ENCODE measurements around the gene LTBP3.

Gene LTBP3

GRCh38 chr11:65542738-65543390 lies 15.3 kb downstream of the LTBP3 start:
- DNase-seq (ENCODE audit: extremely low read depth, low read depth), result no peak
- H3K4me3 ChIP-seq (replicated peaks; ENCODE audit: low read depth, low read length), result no peak overlapping the region
- TF ChIP-seq CTCF (IDR thresholded peaks at IDR 0.05; ENCODE audit: low read depth, low read length, missing control alignments), result no peak

- no peak for DNase-seq (ENCODE audit: extremely low read depth, low read depth)
- H3K4me3 ChIP-seq (replicated peaks; ENCODE audit: low read depth, low read length), result peak overlapping the region; percentile 50
- TF ChIP-seq CTCF (IDR thresholded peaks at IDR 0.05; ENCODE audit: low read depth, low read length, missing control alignments), result no peak
These were observed 16.8 kb downstream of the LTBP3 start for GRCh38 chr11:65541093-65541982.

GRCh38 chr11:65540290-65541092 lies 17.7 kb downstream of the LTBP3 start:
- DNase-seq (ENCODE audit: extremely low read depth, low read depth), result peak; percentile 35
- peak overlapping the region; percentile 50 for H3K4me3 ChIP-seq (replicated peaks; ENCODE audit: low read depth, low read length)
- TF ChIP-seq CTCF (IDR thresholded peaks at IDR 0.05; ENCODE audit: low read depth, low read length, missing control alignments), result peak; percentile 74

GRCh38 chr11:65539744-65540289 lies 18.3 kb downstream of the LTBP3 start:
- no peak for TF ChIP-seq CTCF (IDR thresholded peaks at IDR 0.05; ENCODE audit: low read depth, low read length, missing control alignments)
- no peak for DNase-seq (ENCODE audit: extremely low read depth, low read depth)
- H3K4me3 ChIP-seq (replicated peaks; ENCODE audit: low read depth, low read length), result peak overlapping the region; percentile 50

- TF ChIP-seq CTCF (IDR thresholded peaks at IDR 0.05; ENCODE audit: low read depth, low read length, missing control alignments), result no peak
- peak overlapping the region; percentile 50; the same call in 1 of the 2 replicates for H3K4me3 ChIP-seq (replicated peaks; ENCODE audit: low read depth, low read length)
- DNase-seq (ENCODE audit: extremely low read depth, low read depth), result no peak
These were observed 19.0 kb downstream of the LTBP3 start for GRCh38 chr11:65538915-65539743.
